ENCODE data around the gene ITPR1. TPM values are rescaled to one million over a fixed set of nuclear protein-coding genes. Genes with fewer than 3 reads are reported as not detected.

ITPR1 gene
- polyA plus RNA-seq, 1 donor from 2014 or later, result 2.1 TPM

- no peaks in the 10 kb centered on the region for H3K79me2 ChIP-seq (replicated peaks; ENCODE audit: insufficient read depth, low read length)
- no peaks in the 10 kb centered on the region for H3F3A ChIP-seq (ENCODE audit: insufficient read depth, low read length, poor library complexity, severe bottlenecking)
- no peaks in the 10 kb centered on the region for H3K9me2 ChIP-seq (ENCODE audit: insufficient read depth, low read length)
- H4K20me1 ChIP-seq (ENCODE audit: insufficient read depth), result no peaks in the 10 kb centered on the region
- H2AFZ ChIP-seq (ENCODE audit: low read depth, low read length), result no peak overlapping the region
- H3K4me2 ChIP-seq (ENCODE audit: low read length), result no peak overlapping the region
- H3K27me3 ChIP-seq (ENCODE audit: insufficient read depth, low read depth, low read length), result no peaks in the 10 kb centered on the region
- no peak overlapping the region for H3K4me3 ChIP-seq (ENCODE audit: low read length)
- no peaks in the 10 kb centered on the region for H3K36me3 ChIP-seq (ENCODE audit: insufficient read depth, low read length)
- TF ChIP-seq REST (IDR thresholded peaks at IDR 0.05; ENCODE audit: borderline replicate concordance) (no peak), TAF1 (IDR thresholded peaks at IDR 0.05; ENCODE audit: low read depth) (no peak), EZH2 (IDR thresholded peaks at IDR 0.05; ENCODE audit: borderline replicate concordance, insufficient read depth, low read length, poor library complexity, severe bottlenecking) (no peak), CTCF (IDR thresholded peaks at IDR 0.05; ENCODE audit: poor library complexity, severe bottlenecking) (no peak), SMC3 (conservative IDR thresholded peaks at IDR 0.05; ENCODE audit: poor library complexity) (no peak), EP300 (conservative IDR thresholded peaks at IDR 0.05; ENCODE audit: poor library complexity, severe bottlenecking) (no peak), RAD21 (conservative IDR thresholded peaks at IDR 0.05) (no peak), MXI1 (conservative IDR thresholded peaks at IDR 0.05; ENCODE audit: poor library complexity, severe bottlenecking) (no peak), POLR2AphosphoS5 (IDR thresholded peaks at IDR 0.05) (no peak)
- H3K9me3 ChIP-seq (ENCODE audit: low read length), result no peaks in the 10 kb centered on the region
- no peak overlapping the region for H3K27ac ChIP-seq (ENCODE audit: low read length)
- no peak overlapping the region for H3K9ac ChIP-seq (ENCODE audit: low read length)
Measured at GRCh38 chr3:4776980-4777581, 283.9 kb downstream of the ITPR1 start.

GRCh38 chr3:4778119-4778518, 285.0 kb downstream of the ITPR1 start:
- Histone ChIP-seq H3K36me3 (ENCODE audit: insufficient read depth, low read length) (no peaks in the 10 kb centered on the region), H2AFZ (ENCODE audit: low read depth, low read length) (no peak overlapping the region), H4K20me1 (ENCODE audit: insufficient read depth) (no peaks in the 10 kb centered on the region), H3F3A (ENCODE audit: insufficient read depth, low read length, poor library complexity, severe bottlenecking) (no peaks in the 10 kb centered on the region), H3K27ac (ENCODE audit: low read length) (no peak overlapping the region), H3K79me2 (replicated peaks; ENCODE audit: insufficient read depth, low read length) (no peaks in the 10 kb centered on the region), H3K9ac (ENCODE audit: low read length) (no peak overlapping the region), H3K9me2 (ENCODE audit: insufficient read depth, low read length) (no peaks in the 10 kb centered on the region), H3K4me2 (ENCODE audit: low read length) (no peak overlapping the region), H3K4me3 (ENCODE audit: low read length) (no peak overlapping the region), H3K9me3 (ENCODE audit: low read length) (no peaks in the 10 kb centered on the region), H3K27me3 (ENCODE audit: insufficient read depth, low read depth, low read length) (no peaks in the 10 kb centered on the region)
- TF ChIP-seq MXI1 (conservative IDR thresholded peaks at IDR 0.05; ENCODE audit: poor library complexity, severe bottlenecking) (no peak), SMC3 (conservative IDR thresholded peaks at IDR 0.05; ENCODE audit: poor library complexity) (no peak), CTCF (IDR thresholded peaks at IDR 0.05; ENCODE audit: poor library complexity, severe bottlenecking) (no peak), TAF1 (IDR thresholded peaks at IDR 0.05; ENCODE audit: low read depth) (no peak), REST (IDR thresholded peaks at IDR 0.05; ENCODE audit: borderline replicate concordance) (no peak), EP300 (conservative IDR thresholded peaks at IDR 0.05; ENCODE audit: poor library complexity, severe bottlenecking) (no peak), EZH2 (IDR thresholded peaks at IDR 0.05; ENCODE audit: borderline replicate concordance, insufficient read depth, low read length, poor library complexity, severe bottlenecking) (no peak), POLR2AphosphoS5 (IDR thresholded peaks at IDR 0.05) (no peak), RAD21 (conservative IDR thresholded peaks at IDR 0.05) (no peak)

All from neural cell (in vitro differentiated cells).